IPS-18c (cell line): Measurements from ENCODE around the gene RTL5.

Experiments used
- H3K4me3 ChIP-seq: 2 replicates; pipeline ENCODE4 v1.7.0; 2013; ENCODE audit warnings: low read depth, mild to moderate bottlenecking, low read length, moderate library complexity; ENCODE audit not compliant: insufficient read depth
- H3K9me3 ChIP-seq: one replicate; pipeline ENCODE4 v1.6.1; 2013; ENCODE audit warnings: mild to moderate bottlenecking, low read length, moderate library complexity; ENCODE audit not compliant: control insufficient read depth, insufficient read depth

Gene RTL5

GRCh38 chrX:72117636-72118210 lies 14.0 kb downstream of the RTL5 start:
- no peak overlapping the region for H3K4me3 ChIP-seq
- peaks cover 4% of the 10 kb centered on the region for H3K9me3 ChIP-seq

GRCh38 chrX:72115380-72115779 lies 16.3 kb downstream of the RTL5 start:
- H3K4me3 ChIP-seq: no peak overlapping the region
- peaks cover 6% of the 10 kb centered on the region for H3K9me3 ChIP-seq

- Histone ChIP-seq H3K4me3 (no peak overlapping the region), H3K9me3 (peaks cover 6% of the 10 kb centered on the region)
These were observed 16.9 kb downstream of the RTL5 start for GRCh38 chrX:72114807-72115206.

GRCh38 chrX:72114306-72114705 lies 17.4 kb downstream of the RTL5 start:
- H3K4me3 ChIP-seq: no peak overlapping the region
- H3K9me3 ChIP-seq: peaks cover 6% of the 10 kb centered on the region

GRCh38 chrX:72113461-72113860 lies 18.3 kb downstream of the RTL5 start:
- Histone ChIP-seq H3K9me3 (peaks cover 6% of the 10 kb centered on the region), H3K4me3 (no peak overlapping the region)

GRCh38 chrX:72110876-72111708 lies 20.6 kb downstream of the RTL5 start:
- Histone ChIP-seq H3K9me3 (peaks cover 6% of the 10 kb centered on the region), H3K4me3 (no peak overlapping the region)

- Histone ChIP-seq H3K9me3 (peaks cover 6% of the 10 kb centered on the region), H3K4me3 (no peak overlapping the region)
These were observed 21.5 kb downstream of the RTL5 start for GRCh38 chrX:72110051-72110875.

- H3K9me3 ChIP-seq: peaks cover 2% of the 10 kb centered on the region
- H3K4me3 ChIP-seq: no peak overlapping the region
These were observed 23.0 kb downstream of the RTL5 start for GRCh38 chrX:72108666-72109065.

- Histone ChIP-seq H3K9me3 (peaks cover 2% of the 10 kb centered on the region), H3K4me3 (no peak overlapping the region)
These were observed 23.7 kb downstream of the RTL5 start for GRCh38 chrX:72107841-72108595.

GRCh38 chrX:72107320-72107719 lies 24.4 kb downstream of the RTL5 start:
- Histone ChIP-seq H3K9me3 (peaks cover 2% of the 10 kb centered on the region), H3K4me3 (no peak overlapping the region)

- H3K4me3 ChIP-seq: no peak overlapping the region
- H3K9me3 ChIP-seq: no peaks in the 10 kb centered on the region
These were observed 26.3 kb downstream of the RTL5 start for GRCh38 chrX:72105436-72105835.

GRCh38 chrX:72102760-72103159 lies 29.0 kb downstream of the RTL5 start:
- Histone ChIP-seq H3K9me3 (no peaks in the 10 kb centered on the region), H3K4me3 (no peak overlapping the region)

- Histone ChIP-seq H3K9me3 (no peaks in the 10 kb centered on the region), H3K4me3 (no peak overlapping the region)
These were observed 29.6 kb downstream of the RTL5 start for GRCh38 chrX:72102126-72102525.

- H3K4me3 ChIP-seq: peak overlapping the region; percentile 16; the same call in 1 of the 2 replicates
These were observed 30.1 kb downstream of the RTL5 start for GRCh38 chrX:72101597-72102037.

GRCh38 chrX:72100824-72101351 lies 30.8 kb downstream of the RTL5 start:
- H3K9me3 ChIP-seq: peaks cover 2% of the 10 kb centered on the region
- H3K4me3 ChIP-seq: no peak overlapping the region

More at GRCh38 chrX:72101597-72102037, 30.1 kb downstream of the RTL5 start:
- H3K9me3 ChIP-seq: no peaks in the 10 kb centered on the region

- Histone ChIP-seq H3K9me3 (peaks cover 2% of the 10 kb centered on the region), H3K4me3 (no peak overlapping the region)
These were observed 31.5 kb downstream of the RTL5 start for GRCh38 chrX:72100051-72100755.
